HG02588 (cell line): ENCODE results near the gene MTIF3.
"Not testable (repeated sequence)": the region's sequence is repeated elsewhere in the genome, so short reads cannot be mapped to it uniquely, and the experiment has no call there.

Experiments
- ATAC-seq: cut with Tn5 transposase; IDR thresholded peaks from one replicate; pipeline ENCODE4 v1.9.1; 2021; ENCODE audit warnings: mild to moderate bottlenecking, moderate library complexity; ENCODE audit not compliant: unreplicated experiment

Gene MTIF3

DNA sequence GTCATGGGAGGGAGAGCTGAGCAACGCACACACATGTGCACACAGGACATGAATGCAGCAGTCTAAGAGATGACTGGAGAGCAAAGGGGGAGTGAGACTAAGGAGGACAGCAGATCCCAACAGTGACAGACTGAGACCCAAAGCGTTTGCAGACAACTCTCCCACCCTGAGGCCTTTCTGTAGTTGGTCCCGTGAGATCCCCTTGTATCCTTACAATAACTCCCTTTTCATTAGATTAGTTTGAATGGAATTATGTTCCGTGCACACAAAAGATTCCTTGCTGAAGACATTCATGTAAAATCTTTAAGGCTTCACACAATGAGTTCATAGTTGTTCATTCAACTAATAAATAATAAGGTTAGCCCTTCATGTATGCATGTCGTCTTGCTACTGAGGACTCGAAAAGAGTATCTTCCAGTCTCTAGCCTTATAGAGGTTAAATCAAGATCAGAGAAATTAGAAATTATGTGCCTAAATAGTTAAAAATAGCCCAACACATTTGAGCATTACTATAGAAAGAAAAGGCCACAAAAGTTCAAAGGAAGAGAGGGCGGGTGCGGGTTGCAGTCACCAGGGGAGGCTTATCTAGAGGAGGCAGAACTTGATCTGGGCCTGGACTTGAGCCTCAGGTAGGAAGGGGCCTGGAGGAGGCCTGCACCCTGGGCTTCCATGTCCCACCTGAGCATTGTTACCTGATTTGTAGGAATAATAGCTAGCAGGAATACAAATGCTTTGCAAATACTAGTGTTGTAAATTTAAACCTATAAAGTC, 29.1 kb downstream of the MTIF3 start:
- ATAC-seq: no peak

DNA sequence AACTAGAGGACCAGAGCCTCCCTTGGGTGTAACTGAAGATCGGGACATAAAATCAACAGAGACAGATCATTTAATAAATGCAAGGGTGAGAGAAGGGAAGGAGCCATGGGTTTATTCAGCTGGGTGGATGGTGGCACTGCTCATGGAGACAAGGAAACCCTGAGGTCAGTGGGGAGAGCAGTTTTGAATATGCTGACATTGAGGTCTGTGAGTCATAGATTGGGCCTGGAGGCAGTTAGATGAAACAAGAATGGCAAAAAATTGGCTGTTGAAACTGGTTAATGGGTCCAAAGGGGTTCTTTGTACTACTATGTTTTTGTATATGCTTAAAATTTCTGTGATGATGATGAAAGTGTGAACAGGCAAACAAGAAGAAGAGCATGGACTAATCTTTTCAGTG, 31.0 kb downstream of the MTIF3 start:
- no peak for ATAC-seq

DNA sequence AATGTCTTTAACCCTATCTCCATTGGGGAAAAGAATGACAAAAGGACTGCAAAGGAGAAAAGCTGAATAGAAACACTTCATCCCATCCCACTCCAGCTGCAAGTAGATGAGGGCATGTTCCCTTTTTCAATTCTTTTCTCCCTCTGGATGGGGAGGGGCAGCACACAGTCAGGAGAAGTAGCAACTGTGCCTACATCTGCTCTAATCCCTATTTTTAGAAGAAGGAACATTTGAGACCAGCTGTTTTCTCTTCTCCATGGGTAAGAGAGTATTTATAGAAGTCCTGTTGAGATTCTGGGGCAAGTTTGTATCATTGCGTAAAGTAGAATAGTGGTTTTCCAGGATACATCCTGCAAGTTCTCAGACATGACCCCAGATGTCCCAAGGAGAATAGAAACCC, 35.2 kb downstream of the MTIF3 start:
- no peak for ATAC-seq

DNA sequence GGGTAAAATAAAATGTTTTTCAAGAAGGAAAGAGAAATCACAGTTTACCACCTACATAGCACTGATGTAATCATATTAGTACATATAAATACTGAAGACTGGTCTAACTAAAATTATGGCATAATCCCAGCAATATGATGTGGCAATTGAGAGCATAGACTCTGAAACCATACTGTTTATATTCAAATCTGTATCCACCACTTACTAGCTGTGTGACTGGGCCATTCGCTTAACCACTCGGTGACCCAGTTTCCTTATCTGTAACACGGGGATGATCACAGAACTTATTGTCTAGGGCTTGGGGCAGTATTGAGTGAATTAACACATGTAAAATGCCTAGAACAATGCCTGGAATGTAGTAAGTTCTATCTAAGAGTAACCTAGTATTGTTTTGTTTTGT, 39.0 kb downstream of the MTIF3 start:
- ATAC-seq: no peak

DNA sequence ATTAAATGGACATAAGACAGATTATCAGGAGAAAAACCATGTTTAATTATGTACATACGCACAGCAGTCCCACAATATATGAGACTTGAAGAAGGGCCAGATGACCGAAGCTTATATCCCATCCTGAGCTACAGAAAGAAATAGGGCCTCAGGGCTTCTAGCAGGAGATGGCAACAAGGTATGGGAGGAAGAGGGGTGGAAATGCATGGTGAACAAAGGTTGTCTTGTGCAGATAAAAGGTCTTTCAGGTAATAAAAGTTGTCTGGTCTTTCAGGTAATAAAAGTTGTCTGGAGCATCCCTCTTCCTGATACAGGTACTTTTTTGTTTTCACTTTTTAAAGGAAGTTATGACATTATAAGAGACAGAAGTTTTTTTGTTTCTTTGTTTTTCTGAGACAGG, 41.4 kb downstream of the MTIF3 start:
- no peak for ATAC-seq

DNA sequence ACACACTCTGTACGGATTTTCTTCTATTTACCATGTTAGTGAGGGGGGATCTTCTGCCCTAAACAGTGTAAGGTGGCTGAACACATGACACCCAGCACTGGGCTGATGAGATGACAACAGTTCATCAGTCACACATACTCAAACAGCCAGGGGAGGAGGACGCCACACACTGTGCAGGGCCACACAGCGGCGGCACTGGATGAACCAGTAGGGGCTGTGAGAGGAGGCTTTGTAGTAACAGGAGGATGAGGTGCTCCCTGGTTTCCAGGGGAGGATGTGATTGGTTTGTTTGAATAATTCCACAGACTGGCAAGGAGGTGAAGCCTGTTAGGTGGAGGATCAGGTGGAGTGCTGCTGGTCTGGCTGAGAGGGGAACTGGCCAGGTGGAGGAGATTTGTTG, 42.3 kb downstream of the MTIF3 start:
- no peak for ATAC-seq

DNA sequence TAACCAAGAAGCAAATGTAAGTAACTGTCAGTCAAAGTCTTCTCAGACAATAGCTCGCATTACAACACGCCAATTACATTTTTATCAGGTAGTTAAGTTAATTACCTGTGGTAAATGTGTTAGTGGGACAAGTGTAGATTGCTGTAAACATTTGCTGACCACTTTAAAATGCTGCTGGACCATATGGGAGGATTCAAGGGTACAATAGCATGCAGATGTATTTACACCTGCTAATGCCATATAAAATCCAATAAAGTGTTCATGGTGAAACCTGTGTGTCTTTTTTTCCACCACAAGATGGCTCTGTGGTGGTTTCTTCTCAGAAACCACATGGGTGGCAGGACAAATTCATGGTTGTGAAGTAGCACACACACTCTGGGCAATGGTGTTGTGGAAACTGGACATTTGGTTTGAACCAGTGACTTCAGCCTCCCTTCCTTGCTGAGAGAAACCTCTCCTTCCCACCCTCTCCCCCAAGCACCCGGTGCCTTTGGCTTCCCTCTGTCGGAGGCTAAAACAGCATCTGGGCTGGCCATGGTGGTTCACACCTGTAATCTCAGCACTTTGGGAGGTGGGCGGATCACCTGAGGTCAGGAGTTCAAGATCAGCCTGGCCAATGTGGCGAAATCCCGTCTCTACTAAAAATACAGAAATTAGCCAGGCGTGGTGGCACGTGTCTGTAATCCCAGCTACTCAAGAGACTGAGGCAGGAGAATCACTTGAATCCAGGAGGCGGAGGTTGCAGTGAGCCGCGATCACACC, 44.0 kb downstream of the MTIF3 start:
- ATAC-seq: no peak

DNA sequence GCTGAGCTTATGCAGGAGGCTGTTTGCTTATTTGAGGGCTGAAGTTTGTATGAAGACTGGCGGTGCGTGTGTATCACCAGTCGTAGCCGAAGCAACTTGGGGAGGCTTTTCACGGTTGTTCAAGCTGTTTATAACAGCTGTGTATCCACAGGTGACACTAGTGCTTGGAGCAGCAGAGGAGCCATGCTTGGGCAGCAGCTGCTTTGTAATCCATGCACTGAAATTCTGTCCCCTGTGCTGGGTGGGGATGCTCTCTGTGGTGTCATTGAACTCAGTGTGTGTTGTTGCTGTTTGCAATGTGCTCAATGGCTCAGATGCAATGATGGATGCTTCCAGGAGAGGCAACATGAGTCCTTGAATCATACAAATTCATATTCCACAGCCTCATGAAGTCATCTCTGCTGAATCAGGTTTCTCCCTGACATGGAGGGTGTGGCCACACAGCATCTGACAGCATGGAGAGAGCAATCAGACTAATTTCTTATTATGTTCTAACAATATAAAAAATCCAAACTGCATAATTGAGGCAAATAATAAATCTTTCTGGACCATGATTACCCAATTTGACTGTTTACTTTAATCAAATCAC, 44.7 kb downstream of the MTIF3 start:
- ATAC-seq: no peak

DNA sequence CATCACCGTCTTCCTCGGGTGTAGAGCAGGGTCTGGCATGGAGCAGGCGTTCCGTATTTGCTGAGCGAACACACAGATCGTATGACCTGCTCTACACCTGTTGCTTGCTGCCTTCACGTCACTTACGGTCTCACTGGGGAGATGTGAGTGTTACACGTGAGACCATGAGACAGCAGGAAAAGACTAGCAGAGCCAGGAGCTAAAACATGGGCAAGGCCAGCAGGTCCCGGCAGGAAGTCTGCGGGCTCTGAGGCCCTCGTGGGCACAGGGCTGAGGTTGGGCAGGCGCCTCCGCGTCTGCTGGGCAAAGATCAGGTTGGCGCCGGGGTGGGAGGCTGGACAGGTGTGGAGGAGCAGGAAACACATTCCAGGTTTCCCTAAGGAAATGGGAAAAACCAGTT, 45.7 kb downstream of the MTIF3 start:
- ATAC-seq: no peak

DNA sequence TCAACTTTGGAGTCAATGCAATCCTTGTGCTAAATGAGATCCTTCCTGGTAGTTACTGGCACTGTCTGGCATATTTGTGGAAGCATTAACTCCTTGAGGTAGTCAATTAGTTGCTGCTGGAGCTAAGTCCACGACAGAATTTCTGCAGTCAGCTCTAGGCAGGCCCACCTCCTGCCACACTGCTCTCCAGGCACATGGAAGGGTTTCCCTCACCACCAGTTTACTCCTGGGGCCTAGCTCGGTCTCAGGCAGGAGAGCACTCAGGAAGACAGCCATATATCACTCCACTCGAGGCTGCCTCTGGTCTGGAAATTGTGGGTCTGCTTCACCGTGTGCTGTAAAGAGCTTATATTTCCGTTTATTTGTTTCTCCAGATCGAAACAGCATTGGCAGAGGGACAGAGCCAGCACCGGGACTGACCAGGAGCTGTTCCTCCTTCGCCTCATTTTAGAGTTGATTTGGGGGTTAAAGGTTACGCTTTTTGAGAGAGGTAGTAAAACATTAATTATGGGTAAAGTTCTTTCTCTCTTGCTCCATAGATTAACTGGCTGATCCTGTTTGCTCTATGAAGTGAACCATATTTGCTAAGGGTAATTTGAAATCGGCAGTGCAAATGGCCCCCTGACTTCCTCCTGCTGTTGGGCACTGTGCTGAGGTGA, 46.5 kb downstream of the MTIF3 start:
- no peak for ATAC-seq

DNA sequence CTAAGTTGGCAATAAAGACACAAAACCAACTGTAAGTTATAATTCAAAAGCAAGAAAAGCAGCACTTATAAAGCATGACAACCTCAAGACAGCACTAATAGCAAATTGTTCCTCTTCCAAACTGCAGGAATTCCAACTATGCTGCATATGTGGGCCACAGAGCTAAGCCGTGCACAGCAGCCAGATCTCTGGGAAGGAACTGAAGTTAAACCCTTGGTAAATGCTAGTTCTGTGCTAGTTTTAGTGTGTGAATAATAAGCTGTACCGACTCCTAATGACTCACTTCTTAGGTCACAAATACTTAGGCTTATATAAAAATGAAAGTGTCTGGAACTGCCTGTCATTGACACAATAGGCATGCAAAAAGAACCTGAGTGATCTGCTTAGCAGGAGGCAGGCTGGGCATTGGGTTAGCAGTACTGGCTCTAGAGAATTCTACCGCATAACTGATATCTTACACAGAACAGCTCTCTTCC, 47.1 kb downstream of the MTIF3 start:
- ATAC-seq: no peak

DNA sequence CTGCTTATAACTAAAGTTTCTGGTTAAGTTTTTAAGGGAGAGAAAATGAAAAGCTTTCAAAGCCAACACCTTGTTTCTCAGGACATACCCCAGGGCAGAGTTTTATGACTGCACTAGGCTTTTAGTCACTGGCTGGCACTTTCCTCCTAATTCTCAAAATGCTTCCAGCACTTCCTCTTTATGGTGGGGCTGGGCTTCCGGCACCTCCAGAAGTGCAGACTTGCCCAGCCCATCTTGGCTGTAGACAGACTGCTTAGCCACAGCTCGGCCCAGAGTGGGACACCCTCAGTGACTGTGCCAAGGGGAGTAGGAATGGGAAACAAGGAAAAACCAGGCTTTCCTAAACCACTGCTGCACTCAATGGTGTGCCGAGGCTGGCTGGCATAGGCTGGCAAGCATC, 49.2 kb downstream of the MTIF3 start:
- no peak for ATAC-seq

DNA sequence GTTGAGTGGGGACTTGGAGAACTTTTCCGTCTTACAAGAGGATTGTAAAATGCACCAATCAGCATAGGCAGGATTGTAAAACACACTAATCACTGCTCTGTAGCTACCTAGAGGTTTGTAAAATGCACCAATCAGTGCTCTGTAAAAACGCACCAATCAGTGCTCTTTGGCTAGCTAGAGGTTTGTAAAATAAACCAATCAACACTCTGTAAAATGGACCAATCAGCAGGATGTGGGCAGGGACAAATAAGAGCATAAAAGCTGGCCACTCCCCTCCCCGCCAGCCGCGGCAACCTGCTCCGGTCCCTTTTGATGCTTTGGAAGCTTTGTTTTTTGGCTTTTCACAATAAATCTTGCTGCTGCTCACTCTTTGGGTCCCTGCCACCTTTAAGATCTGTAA, 50.0 kb downstream of the MTIF3 start:
- not testable (repeated sequence) for ATAC-seq

DNA sequence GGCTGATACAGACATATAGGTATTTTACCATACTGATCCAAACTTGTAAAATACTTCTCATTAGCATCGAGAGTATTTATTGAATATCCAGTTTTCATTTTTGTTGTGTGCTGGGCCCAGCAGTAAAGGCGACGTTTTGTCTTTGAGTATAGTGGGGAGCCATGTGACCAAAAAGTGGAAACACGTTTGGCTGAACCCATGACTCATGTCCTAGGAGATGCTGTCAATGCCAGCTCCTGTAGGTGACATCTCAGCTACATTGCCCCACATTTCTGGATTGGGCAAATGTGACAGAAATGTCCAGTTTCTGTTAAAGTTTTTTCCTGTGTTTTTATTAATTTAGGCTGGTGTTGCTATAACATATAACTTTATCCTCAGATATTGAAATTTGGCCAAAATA, 52.0 kb downstream of the MTIF3 start:
- no peak for ATAC-seq

DNA sequence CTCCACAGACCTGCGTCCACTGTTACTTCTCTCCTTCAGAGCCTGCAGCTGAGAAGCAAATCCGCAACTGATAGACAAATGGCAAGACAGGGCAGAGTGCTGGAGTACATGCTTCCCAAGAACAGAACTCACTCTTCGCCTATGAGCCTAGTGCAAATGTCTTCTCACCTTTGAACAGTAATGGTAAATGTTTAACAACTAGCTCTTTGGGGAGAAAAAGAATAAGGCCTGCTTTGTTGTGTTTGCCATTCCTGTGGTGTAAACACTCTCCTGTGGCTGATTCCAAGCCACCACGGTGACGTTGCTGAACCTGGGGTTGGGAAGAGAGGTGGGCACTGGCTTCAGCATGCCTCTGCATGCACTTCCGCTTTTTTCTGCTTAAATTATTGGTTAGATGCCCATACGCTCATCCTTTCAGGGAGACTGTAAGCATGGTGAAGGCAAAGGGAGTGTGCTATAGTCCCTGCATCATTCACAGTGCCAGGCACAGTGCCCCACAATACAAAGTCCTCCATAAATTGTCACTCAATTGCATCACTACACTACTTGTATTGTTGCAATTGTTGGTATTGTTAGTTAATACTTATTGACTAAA, 54.0 kb downstream of the MTIF3 start:
- no peak for ATAC-seq

DNA sequence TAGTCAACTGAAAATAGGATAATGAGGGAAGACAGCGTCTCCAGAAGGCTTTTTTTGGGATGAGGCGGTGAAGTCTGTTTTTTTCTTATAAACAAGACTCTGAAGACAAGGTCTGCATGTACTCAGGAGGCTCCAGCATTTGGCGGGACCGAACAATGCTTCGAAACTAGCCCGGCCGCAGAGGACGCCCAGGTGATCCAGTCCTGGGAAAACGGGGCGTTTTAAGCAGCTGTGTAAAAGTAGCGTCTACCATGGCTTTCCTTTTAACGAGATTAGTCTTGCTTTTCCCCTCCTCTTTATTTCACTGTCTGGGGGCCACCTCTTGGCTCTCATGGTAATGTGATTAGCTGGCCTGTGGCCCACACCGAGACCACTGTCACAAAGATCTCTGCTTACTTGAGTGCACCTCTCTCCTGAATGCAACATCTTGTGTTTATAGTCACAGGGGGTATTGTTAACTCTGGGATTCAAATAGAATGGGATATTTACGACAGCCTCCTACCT, 55.3 kb downstream of the MTIF3 start:
- no peak for ATAC-seq

DNA sequence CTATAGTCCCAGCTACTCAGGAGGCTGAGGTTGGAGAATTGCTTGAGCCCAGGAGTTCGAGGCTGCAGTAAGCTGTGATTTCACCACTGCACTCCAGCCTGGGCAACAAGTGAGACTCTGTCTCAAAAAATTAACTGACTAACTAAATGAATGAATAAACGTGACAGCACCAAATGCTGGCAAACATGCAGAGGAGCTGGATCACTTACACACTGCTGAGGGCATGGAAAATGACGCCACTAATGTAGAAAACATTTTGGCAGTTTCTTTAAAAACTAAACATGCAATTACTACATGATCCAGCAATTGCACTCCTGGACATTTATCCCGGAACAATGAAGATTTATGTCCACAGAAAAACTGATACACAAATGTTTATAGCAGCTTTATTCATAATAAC, 57.3 kb downstream of the MTIF3 start:
- ATAC-seq: no peak

DNA sequence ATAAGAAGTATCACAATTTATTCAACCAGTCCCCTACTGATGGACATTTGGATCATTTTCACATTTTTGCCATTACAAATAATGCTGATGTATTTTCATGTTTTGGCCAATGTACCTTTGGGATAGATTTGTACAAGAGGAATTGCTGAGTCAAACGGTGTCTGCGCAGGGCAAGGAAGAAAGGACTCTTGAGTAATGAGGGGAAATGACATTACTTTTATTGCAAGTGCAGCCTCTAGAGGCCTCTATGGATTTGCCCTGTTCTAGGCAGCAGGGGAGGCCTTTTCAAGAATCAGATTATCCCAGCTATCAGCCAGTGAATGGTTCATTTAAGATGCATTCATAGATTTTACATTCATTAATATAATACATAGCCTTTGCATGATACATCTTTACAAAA, 58.9 kb downstream of the MTIF3 start:
- ATAC-seq: no peak

DNA sequence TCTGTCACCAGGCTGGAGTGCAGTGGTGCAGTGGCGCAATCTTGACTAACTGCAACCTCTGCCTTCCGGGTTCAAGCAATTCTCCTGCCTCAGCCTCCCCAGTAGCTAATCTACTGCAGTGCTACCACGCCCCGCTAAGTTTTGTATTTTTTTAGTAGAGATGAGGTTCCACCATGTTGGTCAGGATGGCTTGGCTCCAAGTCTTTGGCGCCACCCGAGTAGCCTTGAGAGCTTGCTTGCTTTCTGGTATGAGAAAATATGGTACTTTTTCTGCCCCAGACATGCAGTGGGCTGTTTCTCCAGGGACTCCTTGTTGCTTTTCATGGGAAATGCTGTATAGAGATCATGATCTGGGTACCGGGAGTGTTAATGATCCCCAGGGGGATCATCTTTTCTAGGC, 60.5 kb downstream of the MTIF3 start:
- ATAC-seq: no peak

DNA sequence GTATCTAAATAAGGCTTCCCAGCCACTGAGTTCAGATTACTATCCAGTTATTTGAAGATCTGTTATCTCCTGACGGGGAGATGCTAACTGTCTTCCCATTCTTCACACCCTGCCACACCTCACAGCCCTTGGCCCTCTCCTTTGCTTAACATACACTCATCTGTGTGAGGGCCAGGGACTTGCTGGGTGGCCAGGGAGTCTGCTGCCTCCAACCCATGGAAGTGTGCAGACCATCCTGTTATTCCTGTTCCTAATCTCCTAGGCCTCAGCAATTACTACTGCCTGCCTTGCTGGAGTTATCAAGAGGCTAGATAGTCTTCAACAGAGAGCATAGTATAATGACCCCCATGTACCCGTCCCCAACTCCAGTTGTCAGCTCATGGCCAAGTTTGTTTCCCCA, 62.1 kb downstream of the MTIF3 start:
- no peak for ATAC-seq
